Liver (tissue), 9 donors: ENCODE measurements around the gene MEGF11. TPM values are rescaled to one million over a fixed set of nuclear protein-coding genes. Genes with fewer than 3 reads are reported as not detected.

Experiments used
- DNase-seq: peaks from one replicate; pipeline ENCODE4 v3.0.0-alpha.2; 2017; ENCODE audit warnings: low spot score
- H3K27ac ChIP-seq, 2 donors: one replicate each; pipeline ENCODE4 v1.7.0; 2013; ENCODE audit warnings: inconsistent platforms in 2 of 2, low read length in 2 of 2, control low read depth in 1 of 2, low read depth in 1 of 2, mild to moderate bottlenecking in 1 of 2
- H3K27me3 ChIP-seq, 4 donors: one replicate each; pipeline versions ENCODE4 v1.6.1 to v1.7.0; 2013; ENCODE audit warnings: low read length in 3 of 4, inconsistent platforms in 1 of 4, mild to moderate bottlenecking in 1 of 4, moderate library complexity in 1 of 4; ENCODE audit not compliant: control insufficient read depth in 4 of 4, insufficient read depth in 4 of 4
- H3K36me3 ChIP-seq, 4 donors: one replicate each; pipeline versions ENCODE4 v1.6.1 to v1.7.0; 2013; ENCODE audit warnings: low read length in 3 of 4, mild to moderate bottlenecking in 3 of 4, low read depth in 1 of 4, moderate library complexity in 1 of 4; ENCODE audit not compliant: control insufficient read depth in 4 of 4, insufficient read depth in 3 of 4
- H3K4me1 ChIP-seq, 4 donors: one replicate each; pipeline versions ENCODE4 v1.6.1 to v1.7.0; 2013; ENCODE audit warnings: low read length in 3 of 4, mild to moderate bottlenecking in 3 of 4, moderate library complexity in 1 of 4; ENCODE audit not compliant: control insufficient read depth in 4 of 4, insufficient read depth in 4 of 4
- H3K4me3 ChIP-seq, 3 donors: one replicate each; pipeline versions ENCODE4 v1.6.1 to v1.7.0; 2013; ENCODE audit warnings: low read length in 3 of 3, control low read depth in 1 of 3, low read depth in 1 of 3, mild to moderate bottlenecking in 1 of 3
- H3K9ac ChIP-seq, 2 donors: one replicate each; pipeline ENCODE4 v1.7.0; 2013; ENCODE audit warnings: low read length in 2 of 2, mild to moderate bottlenecking in 2 of 2, moderate library complexity in 2 of 2, control low read depth in 1 of 2, low read depth in 1 of 2
- H3K9me3 ChIP-seq, 4 donors: one replicate each; pipeline versions ENCODE4 v1.6.1 to v1.7.0; 2013; ENCODE audit warnings: low read length in 3 of 4; ENCODE audit not compliant: control insufficient read depth in 4 of 4
- ATF3 ChIP-seq: IDR thresholded peaks from 2 replicates; pipeline ENCODE4 v1.6.1; 2016; ENCODE audit warnings: antibody characterized with exemption
- EGR1 ChIP-seq, 2 donors: IDR thresholded peaks; 2 replicates each; pipeline ENCODE4 v1.6.1; 2016 to 2018; ENCODE audit warnings: antibody characterized with exemption in 2 of 2, low read depth in 2 of 2
- FOXA1 ChIP-seq: IDR thresholded peaks from 2 replicates; pipeline ENCODE4 v1.6.1; 2016; ENCODE audit warnings: antibody characterized with exemption
- FOXA2 ChIP-seq: IDR thresholded peaks from 2 replicates; pipeline ENCODE4 v1.6.1; 2016; ENCODE audit warnings: antibody characterized with exemption
- GABPA ChIP-seq, 2 donors: IDR thresholded peaks in 1 of 2; conservative IDR thresholded peaks in 1 of 2; 2 replicates each; pipeline ENCODE4 v1.6.1; 2016; ENCODE audit warnings: antibody characterized with exemption in 2 of 2, mild to moderate bottlenecking in 1 of 2, moderate library complexity in 1 of 2
- HNF4A ChIP-seq, 2 donors: conservative IDR thresholded peaks; 2 replicates each; pipeline ENCODE4 v1.6.1; 2016; ENCODE audit warnings: antibody characterized with exemption in 2 of 2, mild to moderate bottlenecking in 2 of 2
- HNF4G ChIP-seq: IDR thresholded peaks from 2 replicates; pipeline ENCODE4 v1.6.1; 2016; ENCODE audit warnings: antibody characterized with exemption
- MAX ChIP-seq: IDR thresholded peaks from 2 replicates; pipeline ENCODE4 v1.6.1; 2016; ENCODE audit warnings: antibody characterized with exemption
- NR2F2 ChIP-seq: IDR thresholded peaks from 2 replicates; pipeline ENCODE4 v1.6.1; 2016; ENCODE audit warnings: antibody characterized with exemption
- RAD21 ChIP-seq, 2 donors: IDR thresholded peaks; 2 replicates each; pipeline ENCODE4 v1.6.1; 2016; ENCODE audit warnings: antibody characterized with exemption in 2 of 2, mild to moderate bottlenecking in 2 of 2
- RXRA ChIP-seq, 2 donors: IDR thresholded peaks; 2 replicates each; pipeline ENCODE4 v1.6.1; 2017 to 2018; ENCODE audit warnings: antibody characterized with exemption in 2 of 2, mild to moderate bottlenecking in 1 of 2
- SP1 ChIP-seq: IDR thresholded peaks from 2 replicates; pipeline ENCODE4 v1.6.1; 2018; ENCODE audit warnings: antibody characterized with exemption, mild to moderate bottlenecking
- TAF1 ChIP-seq: conservative IDR thresholded peaks from 2 replicates; pipeline ENCODE4 v1.6.1; 2016; ENCODE audit warnings: antibody characterized with exemption, mild to moderate bottlenecking
- ZBTB33 ChIP-seq: IDR thresholded peaks from 2 replicates; pipeline ENCODE4 v1.6.1; 2016; ENCODE audit warnings: antibody characterized with exemption
- WGBS: extraction: QIAGEN DNeasy Blood & Tissue Kit; methylation state at CpG from one replicate; pipeline ENCODE4 v1.1.7; 2013; 5-methylcytosine and 5-hydroxymethylcytosine counted together
- polyA plus RNA-seq, 2 donors: library from polyadenylated mRNA; stranded (reverse) in 1 of 2; unstranded in 1 of 2; fragments of 200-250 nt in 1 of 2; fragments of >200 nt in 1 of 2; fragmentation: Nextera tagmentation in 1 of 2; extraction: Ambion mirVana in 1 of 2; gene quantifications; one replicate each; pipeline versions ENCODE4 v1.2.1 to v1.2.3, GENCODE V29; 2013 to 2015
- total RNA-seq, 2 donors: library from RNA; depleted of rRNA; stranded (reverse); fragments of >200 nt; gene quantifications; one replicate each; pipeline ENCODE4 v1.2.3, GENCODE V29; 2014
- TF ChIP-seq, protein P1 (sequence below): fragments of 150-350 bp; IDR thresholded peaks from 2 replicates; pipeline ENCODE4 v1.5.1; 2017; ENCODE audit warnings: improper control_type of control experiment, low read depth, low read length; ENCODE audit not compliant: missing input control
- TF ChIP-seq, protein P2 (sequence below): IDR thresholded peaks from 2 replicates; pipeline ENCODE4 v1.6.1; 2016; ENCODE audit warnings: antibody characterized with exemption, mild to moderate bottlenecking
- donor health status: healthy.
- donor health status: healthy.
- donor health status: healthy.
- donor health status: healthy.
- donor health status: healthy.

Gene MEGF11
- total and polyA plus RNA-seq, 4 donors: under 0.01 to 0.51 (median 0.03) TPM; not detected in 1

DNA sequence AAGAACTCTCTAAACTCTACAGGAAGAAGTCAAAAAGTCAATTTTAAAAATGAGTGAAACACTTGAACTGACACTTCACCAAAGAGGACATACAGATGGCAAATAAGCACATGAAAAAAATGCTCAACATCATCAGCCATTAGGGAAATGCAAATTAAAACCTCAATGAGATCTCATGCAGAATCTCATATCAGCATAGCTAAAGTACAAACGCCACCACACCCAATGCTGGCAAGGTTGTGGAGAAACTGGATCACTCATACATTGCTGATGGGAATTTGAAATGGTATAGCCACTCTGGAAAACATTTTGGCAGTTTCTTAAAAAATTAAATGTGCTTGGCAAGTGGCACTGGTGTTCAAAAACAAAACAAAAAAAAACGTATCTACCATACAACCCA is 34.2 kb downstream of the MEGF11 start:
- no peaks in the 10 kb centered on the region for H3K36me3 ChIP-seq
- H3K27me3 ChIP-seq: no peaks in the 10 kb centered on the region

DNA sequence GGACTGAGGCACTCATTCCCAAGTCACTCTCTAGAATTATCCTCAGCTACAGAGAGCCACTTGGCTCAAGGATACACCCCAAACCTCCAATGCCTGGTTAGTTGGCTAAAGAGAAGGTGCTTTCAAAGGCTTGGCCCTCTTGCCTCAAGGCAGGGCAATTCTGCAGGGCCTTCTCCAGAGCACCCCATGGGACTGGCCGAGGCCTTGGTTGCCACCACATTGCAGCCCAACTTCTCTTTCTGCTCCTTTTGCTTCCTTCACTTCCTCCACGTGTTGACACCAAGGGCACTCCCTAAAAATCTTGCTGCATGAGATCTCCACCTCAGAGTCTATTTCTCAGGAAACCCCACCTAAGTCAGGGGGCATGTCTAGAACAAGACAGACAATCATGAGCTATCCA is 36.7 kb downstream of the MEGF11 start:
- Histone ChIP-seq H3K27me3 (no peaks in the 10 kb centered on the region), H3K9ac (no peak overlapping the region), H3K4me3 (no peak overlapping the region), H3K9me3 (no peaks in the 10 kb centered on the region), H3K27ac (no peak overlapping the region), H3K4me1 (no peaks in the 10 kb centered on the region), H3K36me3 (no peaks in the 10 kb centered on the region)
- no peak for DNase-seq
- WGBS: 74% methylated on average over 2 of the region's 2 CpGs
- TF ChIP-seq ATF3 (no peak), MAX (no peak), FOXA2 (no peak), TAF1 (no peak), SP1 (no peak), RAD21 (IDR thresholded peaks at IDR 0.05) (no peak), GABPA (IDR thresholded peaks at IDR 0.05 in 1 of 2, conservative IDR thresholded peaks at IDR 0.05 in 1 of 2) (no peak), NR2F2 (no peak), RXRA (IDR thresholded peaks at IDR 0.05) (no peak), HNF4G (no peak)

More for the DNA sequence above, 34.2 kb downstream of the MEGF11 start:
- WGBS: 74% methylated on average over 2 of the region's 2 CpGs
- no peak overlapping the region for H3K27ac ChIP-seq
- no peak for DNase-seq
- no peak overlapping the region for H3K4me3 ChIP-seq
- no peak overlapping the region for H3K9ac ChIP-seq
- no peaks in the 10 kb centered on the region for H3K9me3 ChIP-seq
- H3K4me1 ChIP-seq: no peaks in the 10 kb centered on the region
- TF ChIP-seq RXRA (IDR thresholded peaks at IDR 0.05) (no peak), SP1 (no peak), HNF4G (no peak), ATF3 (no peak), EGR1 (IDR thresholded peaks at IDR 0.05; ENCODE audit: low read depth in 2 of 2) (no peak), ZBTB33 (no peak), FOXA1 (no peak), FOXA2 (no peak), HNF4A (conservative IDR thresholded peaks at IDR 0.05) (no peak), TAF1 (no peak), RAD21 (IDR thresholded peaks at IDR 0.05) (no peak), NR2F2 (no peak)
- TF ChIP-seq, protein P1, sequence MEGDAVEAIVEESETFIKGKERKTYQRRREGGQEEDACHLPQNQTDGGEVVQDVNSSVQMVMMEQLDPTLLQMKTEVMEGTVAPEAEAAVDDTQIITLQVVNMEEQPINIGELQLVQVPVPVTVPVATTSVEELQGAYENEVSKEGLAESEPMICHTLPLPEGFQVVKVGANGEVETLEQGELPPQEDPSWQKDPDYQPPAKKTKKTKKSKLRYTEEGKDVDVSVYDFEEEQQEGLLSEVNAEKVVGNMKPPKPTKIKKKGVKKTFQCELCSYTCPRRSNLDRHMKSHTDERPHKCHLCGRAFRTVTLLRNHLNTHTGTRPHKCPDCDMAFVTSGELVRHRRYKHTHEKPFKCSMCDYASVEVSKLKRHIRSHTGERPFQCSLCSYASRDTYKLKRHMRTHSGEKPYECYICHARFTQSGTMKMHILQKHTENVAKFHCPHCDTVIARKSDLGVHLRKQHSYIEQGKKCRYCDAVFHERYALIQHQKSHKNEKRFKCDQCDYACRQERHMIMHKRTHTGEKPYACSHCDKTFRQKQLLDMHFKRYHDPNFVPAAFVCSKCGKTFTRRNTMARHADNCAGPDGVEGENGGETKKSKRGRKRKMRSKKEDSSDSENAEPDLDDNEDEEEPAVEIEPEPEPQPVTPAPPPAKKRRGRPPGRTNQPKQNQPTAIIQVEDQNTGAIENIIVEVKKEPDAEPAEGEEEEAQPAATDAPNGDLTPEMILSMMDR: no peak
- TF ChIP-seq, protein P2, sequence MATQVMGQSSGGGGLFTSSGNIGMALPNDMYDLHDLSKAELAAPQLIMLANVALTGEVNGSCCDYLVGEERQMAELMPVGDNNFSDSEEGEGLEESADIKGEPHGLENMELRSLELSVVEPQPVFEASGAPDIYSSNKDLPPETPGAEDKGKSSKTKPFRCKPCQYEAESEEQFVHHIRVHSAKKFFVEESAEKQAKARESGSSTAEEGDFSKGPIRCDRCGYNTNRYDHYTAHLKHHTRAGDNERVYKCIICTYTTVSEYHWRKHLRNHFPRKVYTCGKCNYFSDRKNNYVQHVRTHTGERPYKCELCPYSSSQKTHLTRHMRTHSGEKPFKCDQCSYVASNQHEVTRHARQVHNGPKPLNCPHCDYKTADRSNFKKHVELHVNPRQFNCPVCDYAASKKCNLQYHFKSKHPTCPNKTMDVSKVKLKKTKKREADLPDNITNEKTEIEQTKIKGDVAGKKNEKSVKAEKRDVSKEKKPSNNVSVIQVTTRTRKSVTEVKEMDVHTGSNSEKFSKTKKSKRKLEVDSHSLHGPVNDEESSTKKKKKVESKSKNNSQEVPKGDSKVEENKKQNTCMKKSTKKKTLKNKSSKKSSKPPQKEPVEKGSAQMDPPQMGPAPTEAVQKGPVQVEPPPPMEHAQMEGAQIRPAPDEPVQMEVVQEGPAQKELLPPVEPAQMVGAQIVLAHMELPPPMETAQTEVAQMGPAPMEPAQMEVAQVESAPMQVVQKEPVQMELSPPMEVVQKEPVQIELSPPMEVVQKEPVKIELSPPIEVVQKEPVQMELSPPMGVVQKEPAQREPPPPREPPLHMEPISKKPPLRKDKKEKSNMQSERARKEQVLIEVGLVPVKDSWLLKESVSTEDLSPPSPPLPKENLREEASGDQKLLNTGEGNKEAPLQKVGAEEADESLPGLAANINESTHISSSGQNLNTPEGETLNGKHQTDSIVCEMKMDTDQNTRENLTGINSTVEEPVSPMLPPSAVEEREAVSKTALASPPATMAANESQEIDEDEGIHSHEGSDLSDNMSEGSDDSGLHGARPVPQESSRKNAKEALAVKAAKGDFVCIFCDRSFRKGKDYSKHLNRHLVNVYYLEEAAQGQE: no peak
